Measurements from ENCODE around the gene GALNTL6.
"Not testable (repeated sequence)": the region's sequence is repeated elsewhere in the genome, so short reads cannot be mapped to it uniquely, and the experiment has no call there.

The GALNTL6 gene

DNA sequence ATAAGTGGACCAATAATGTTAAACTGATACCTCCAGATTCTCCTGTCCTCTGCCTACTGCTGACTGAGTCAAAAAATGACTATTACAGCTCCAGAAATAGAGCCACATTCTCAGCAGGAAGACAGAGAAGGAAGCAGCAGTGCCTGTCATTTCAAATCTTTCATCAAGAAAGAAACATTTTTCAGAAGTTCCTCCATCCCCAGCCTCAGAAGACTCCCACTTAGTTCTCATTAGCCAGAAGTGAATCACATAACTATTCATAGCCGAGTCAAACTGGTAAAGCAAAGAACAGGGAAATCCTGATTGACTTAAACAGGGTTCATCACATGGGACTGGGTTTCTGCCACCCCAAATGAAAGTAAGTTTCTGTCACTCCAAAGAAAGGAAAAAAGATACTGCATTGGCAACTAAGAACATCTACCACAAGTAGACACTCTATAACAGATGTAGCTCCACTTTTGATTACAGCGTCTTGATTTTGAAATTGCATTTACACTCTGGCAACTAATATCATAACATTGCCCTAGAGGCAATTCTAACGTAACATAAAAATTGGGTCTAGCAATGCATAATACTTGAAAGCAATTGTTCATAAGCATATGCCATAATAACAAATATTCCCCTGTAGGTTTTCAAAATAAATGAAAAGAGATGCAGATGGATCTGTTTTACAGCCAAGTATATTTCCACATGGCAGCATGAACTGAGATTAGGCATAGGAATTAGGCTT, 599.8 kb downstream of the GALNTL6 start:
- Histone ChIP-seq H3K27me3 (ENCODE audit: insufficient read depth, poor library complexity, severe bottlenecking) (no peaks in the 10 kb centered on the region), H3K27ac (replicated peaks) (no peak overlapping the region), H3K4me3 (replicated peaks; ENCODE audit: insufficient read depth, low read length) (no peak overlapping the region)
- TF ChIP-seq, protein P1, sequence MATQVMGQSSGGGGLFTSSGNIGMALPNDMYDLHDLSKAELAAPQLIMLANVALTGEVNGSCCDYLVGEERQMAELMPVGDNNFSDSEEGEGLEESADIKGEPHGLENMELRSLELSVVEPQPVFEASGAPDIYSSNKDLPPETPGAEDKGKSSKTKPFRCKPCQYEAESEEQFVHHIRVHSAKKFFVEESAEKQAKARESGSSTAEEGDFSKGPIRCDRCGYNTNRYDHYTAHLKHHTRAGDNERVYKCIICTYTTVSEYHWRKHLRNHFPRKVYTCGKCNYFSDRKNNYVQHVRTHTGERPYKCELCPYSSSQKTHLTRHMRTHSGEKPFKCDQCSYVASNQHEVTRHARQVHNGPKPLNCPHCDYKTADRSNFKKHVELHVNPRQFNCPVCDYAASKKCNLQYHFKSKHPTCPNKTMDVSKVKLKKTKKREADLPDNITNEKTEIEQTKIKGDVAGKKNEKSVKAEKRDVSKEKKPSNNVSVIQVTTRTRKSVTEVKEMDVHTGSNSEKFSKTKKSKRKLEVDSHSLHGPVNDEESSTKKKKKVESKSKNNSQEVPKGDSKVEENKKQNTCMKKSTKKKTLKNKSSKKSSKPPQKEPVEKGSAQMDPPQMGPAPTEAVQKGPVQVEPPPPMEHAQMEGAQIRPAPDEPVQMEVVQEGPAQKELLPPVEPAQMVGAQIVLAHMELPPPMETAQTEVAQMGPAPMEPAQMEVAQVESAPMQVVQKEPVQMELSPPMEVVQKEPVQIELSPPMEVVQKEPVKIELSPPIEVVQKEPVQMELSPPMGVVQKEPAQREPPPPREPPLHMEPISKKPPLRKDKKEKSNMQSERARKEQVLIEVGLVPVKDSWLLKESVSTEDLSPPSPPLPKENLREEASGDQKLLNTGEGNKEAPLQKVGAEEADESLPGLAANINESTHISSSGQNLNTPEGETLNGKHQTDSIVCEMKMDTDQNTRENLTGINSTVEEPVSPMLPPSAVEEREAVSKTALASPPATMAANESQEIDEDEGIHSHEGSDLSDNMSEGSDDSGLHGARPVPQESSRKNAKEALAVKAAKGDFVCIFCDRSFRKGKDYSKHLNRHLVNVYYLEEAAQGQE (IDR thresholded peaks at IDR 0.05; ENCODE audit: insufficient replicate concordance, low read depth) = no peak
- TF ChIP-seq GABPA (IDR thresholded peaks at IDR 0.05; ENCODE audit: low read depth) (no peak), POLR2AphosphoS5 (IDR thresholded peaks at IDR 0.05; ENCODE audit: low read depth) (no peak), SPI1 (IDR thresholded peaks at IDR 0.05; ENCODE audit: borderline replicate concordance, low read depth) (no peak)
- TF ChIP-seq, protein P2, sequence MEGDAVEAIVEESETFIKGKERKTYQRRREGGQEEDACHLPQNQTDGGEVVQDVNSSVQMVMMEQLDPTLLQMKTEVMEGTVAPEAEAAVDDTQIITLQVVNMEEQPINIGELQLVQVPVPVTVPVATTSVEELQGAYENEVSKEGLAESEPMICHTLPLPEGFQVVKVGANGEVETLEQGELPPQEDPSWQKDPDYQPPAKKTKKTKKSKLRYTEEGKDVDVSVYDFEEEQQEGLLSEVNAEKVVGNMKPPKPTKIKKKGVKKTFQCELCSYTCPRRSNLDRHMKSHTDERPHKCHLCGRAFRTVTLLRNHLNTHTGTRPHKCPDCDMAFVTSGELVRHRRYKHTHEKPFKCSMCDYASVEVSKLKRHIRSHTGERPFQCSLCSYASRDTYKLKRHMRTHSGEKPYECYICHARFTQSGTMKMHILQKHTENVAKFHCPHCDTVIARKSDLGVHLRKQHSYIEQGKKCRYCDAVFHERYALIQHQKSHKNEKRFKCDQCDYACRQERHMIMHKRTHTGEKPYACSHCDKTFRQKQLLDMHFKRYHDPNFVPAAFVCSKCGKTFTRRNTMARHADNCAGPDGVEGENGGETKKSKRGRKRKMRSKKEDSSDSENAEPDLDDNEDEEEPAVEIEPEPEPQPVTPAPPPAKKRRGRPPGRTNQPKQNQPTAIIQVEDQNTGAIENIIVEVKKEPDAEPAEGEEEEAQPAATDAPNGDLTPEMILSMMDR (IDR thresholded peaks at IDR 0.05; ENCODE audit: insufficient read depth, low read length) = no peak
- DNase-seq (ENCODE audit: low read depth in 1 of 2, low spot score in 1 of 2) = no peak

- not testable (repeated sequence) for H3K27ac ChIP-seq (replicated peaks); H3K4me3 ChIP-seq (replicated peaks; ENCODE audit: insufficient read depth, low read length); H3K27me3 ChIP-seq (ENCODE audit: insufficient read depth, poor library complexity, severe bottlenecking); DNase-seq (ENCODE audit: low read depth in 1 of 2, low spot score in 1 of 2)
These were observed 615.8 kb downstream of the GALNTL6 start for GRCh38 chr4:172428979-172429378.

DNA sequence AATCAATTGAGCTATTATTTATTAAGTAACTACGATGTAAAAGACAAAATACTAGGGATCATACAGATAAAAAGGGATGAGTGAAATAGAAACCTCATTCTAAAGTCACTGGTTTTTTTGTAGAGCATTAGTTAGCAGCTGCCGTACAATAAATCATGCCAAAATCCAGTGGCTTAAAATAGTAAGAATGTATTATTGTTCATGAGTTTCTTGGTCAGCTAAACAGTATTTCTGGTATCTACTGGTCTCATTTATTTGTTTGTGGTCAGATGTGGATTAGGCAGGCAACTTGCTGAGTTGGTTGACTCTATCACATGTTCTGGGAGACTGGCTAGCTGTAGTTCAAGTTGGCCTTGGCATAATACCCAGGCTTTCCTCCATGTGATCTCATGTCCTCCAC, 667.3 kb downstream of the GALNTL6 start:
- no peak for DNase-seq (ENCODE audit: low read depth in 1 of 2, low spot score in 1 of 2)
- TF ChIP-seq SPI1 (IDR thresholded peaks at IDR 0.05; ENCODE audit: borderline replicate concordance, low read depth) (no peak), POLR2AphosphoS5 (IDR thresholded peaks at IDR 0.05; ENCODE audit: low read depth) (no peak), GABPA (IDR thresholded peaks at IDR 0.05; ENCODE audit: low read depth) (no peak)
- TF ChIP-seq, protein P1 (IDR thresholded peaks at IDR 0.05; ENCODE audit: insufficient replicate concordance, low read depth) = no peak
- TF ChIP-seq, protein P2 (IDR thresholded peaks at IDR 0.05; ENCODE audit: insufficient read depth, low read length) = no peak

DNA sequence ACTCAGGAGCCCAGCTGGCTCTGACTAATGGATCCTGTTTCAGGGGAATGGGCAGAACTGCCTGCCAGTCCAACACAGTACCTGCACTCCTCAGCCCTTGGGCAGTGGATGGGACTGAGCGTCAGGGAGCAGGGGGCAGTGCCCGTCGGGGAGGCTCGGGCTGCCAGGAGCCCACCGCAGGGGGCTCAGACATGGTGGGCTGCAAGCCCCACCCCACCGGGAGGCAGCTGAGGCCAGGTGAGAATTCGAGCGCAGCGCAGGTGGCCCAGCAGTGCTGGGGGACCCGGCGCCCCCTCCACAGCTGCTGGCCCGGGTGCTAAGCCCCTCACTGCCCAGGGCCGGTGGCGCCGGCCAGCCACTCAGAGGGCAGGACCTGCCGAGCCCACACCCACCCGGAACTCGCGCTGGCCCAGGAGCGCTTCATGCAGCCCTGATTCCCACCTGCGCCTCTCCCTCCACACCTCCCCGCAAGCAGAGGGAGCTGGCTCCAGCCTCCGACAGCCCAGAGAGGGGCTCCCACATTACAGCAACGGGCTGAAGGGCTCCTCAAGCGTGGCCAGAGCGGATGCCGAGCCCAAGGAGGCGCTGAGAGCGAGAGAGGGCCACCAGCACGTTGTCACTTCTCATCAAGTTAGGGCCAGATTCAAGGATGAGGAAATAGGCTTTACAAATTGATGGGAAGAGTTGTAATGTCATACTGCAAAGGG, 668.8 kb downstream of the GALNTL6 start:
- DNase-seq (ENCODE audit: low read depth in 1 of 2, low spot score in 1 of 2) = no peak
- no peak overlapping the region for H3K4me3 ChIP-seq (replicated peaks; ENCODE audit: insufficient read depth, low read length)
- H3K27me3 ChIP-seq (ENCODE audit: insufficient read depth, poor library complexity, severe bottlenecking) = no peaks in the 10 kb centered on the region
- TF ChIP-seq, protein P1 (IDR thresholded peaks at IDR 0.05; ENCODE audit: insufficient replicate concordance, low read depth) = no peak
- TF ChIP-seq, protein P2 (IDR thresholded peaks at IDR 0.05; ENCODE audit: insufficient read depth, low read length) = no peak
- TF ChIP-seq SPI1 (IDR thresholded peaks at IDR 0.05; ENCODE audit: borderline replicate concordance, low read depth) (no peak), POLR2AphosphoS5 (IDR thresholded peaks at IDR 0.05; ENCODE audit: low read depth) (no peak), GABPA (IDR thresholded peaks at IDR 0.05; ENCODE audit: low read depth) (no peak)
- H3K27ac ChIP-seq (replicated peaks) = no peak overlapping the region

More for the DNA sequence above, 667.3 kb downstream of the GALNTL6 start:
- no peak overlapping the region for H3K4me3 ChIP-seq (replicated peaks; ENCODE audit: insufficient read depth, low read length)
- H3K27me3 ChIP-seq (ENCODE audit: insufficient read depth, poor library complexity, severe bottlenecking) = no peaks in the 10 kb centered on the region
- H3K27ac ChIP-seq (replicated peaks) = no peak overlapping the region

All from HL-60 (cell line).